Gastroesophageal sphincter (tissue), 4 donors: ENCODE results near the gene ACRBP. TPM values are rescaled to one million over a fixed set of nuclear protein-coding genes. Genes with fewer than 3 reads are reported as not detected.

Source experiments
- ATAC-seq: fragments of 150-250 bp; one replicate; pipeline ENCODE4 v1.9.1; 2016; ENCODE audit warnings: mild to moderate bottlenecking, moderate library complexity
- H3K27ac ChIP-seq, 4 donors: fragments of 200-600 bp; sonication (generic) in 3 of 4; 1 replicate in 3 of 4; 2 replicates in 1 of 4; pipeline ENCODE4 v1.5.1; 2016 to 2019
- H3K27me3 ChIP-seq: fragments of 200-600 bp; sonication (generic); one replicate; pipeline ENCODE4 v1.5.1; 2019
- H3K36me3 ChIP-seq, 2 donors: fragments of 200-600 bp; sonication (generic); one replicate each; pipeline ENCODE4 v1.5.1; 2019; ENCODE audit warnings: control low read depth in 1 of 2
- H3K4me1 ChIP-seq, 3 donors: fragments of 200-600 bp; sonication (generic); 1 replicate in 2 of 3; 2 replicates in 1 of 3; pipeline ENCODE4 v1.5.1; 2016 to 2019; ENCODE audit warnings: control low read depth in 2 of 3
- H3K4me3 ChIP-seq, 2 donors: fragments of 200-600 bp; sonication (generic); one replicate each; pipeline ENCODE4 v1.5.1; 2019; ENCODE audit warnings: mild to moderate bottlenecking in 1 of 2, moderate library complexity in 1 of 2
- H3K9me3 ChIP-seq, 3 donors: fragments of 200-600 bp; sonication (generic); one replicate each; pipeline ENCODE4 v1.5.1; 2017 to 2019; ENCODE audit warnings: control low read depth in 2 of 3
- EP300 ChIP-seq: sonication (generic); formaldehyde crosslinking; IDR thresholded peaks from one replicate; pipeline ENCODE4 v1.6.1; 2017; ENCODE audit warnings: antibody characterized with exemption, mild to moderate bottlenecking
- POLR2A ChIP-seq, 2 donors: fragments of 450-650 bp; IDR thresholded peaks; one replicate each; pipeline ENCODE4 v1.6.1; 2017; ENCODE audit warnings: antibody characterized with exemption in 2 of 2, mild to moderate bottlenecking in 2 of 2, moderate library complexity in 1 of 2
- POLR2AphosphoS5 ChIP-seq: sonication (generic); formaldehyde crosslinking; IDR thresholded peaks from one replicate; pipeline ENCODE4 v1.6.1; 2017; ENCODE audit warnings: antibody characterized with exemption
- WGBS, 2 donors: methylation state at CpG; one replicate each; pipeline ENCODE4 v1.1.5; 2018; ENCODE audit warnings: low coverage in 1 of 2; 5-methylcytosine and 5-hydroxymethylcytosine counted together
- total RNA-seq, 4 donors: library from RNA; depleted of rRNA; stranded (reverse); fragments of >200 nt; gene quantifications; one replicate each; pipeline ENCODE4 v1.1.0, GENCODE V29; 2016
- TF ChIP-seq, protein P1 (sequence below), 4 experiments: fragments of 200-600 bp in 2 of 4; fragments of 450-650 bp in 2 of 4; sonication (generic) in 1 of 4; IDR thresholded peaks; one replicate each; pipeline ENCODE4 v1.5.1; 2017 to 2019; ENCODE audit warnings: antibody characterized with exemption in 4 of 4, mild to moderate bottlenecking in 2 of 4, moderate library complexity in 2 of 4

ACRBP gene
- total RNA-seq, 4 donors from 2014 or later = 0.81 to 3.2 (median 2.4) TPM; not detected in 1

DNA sequence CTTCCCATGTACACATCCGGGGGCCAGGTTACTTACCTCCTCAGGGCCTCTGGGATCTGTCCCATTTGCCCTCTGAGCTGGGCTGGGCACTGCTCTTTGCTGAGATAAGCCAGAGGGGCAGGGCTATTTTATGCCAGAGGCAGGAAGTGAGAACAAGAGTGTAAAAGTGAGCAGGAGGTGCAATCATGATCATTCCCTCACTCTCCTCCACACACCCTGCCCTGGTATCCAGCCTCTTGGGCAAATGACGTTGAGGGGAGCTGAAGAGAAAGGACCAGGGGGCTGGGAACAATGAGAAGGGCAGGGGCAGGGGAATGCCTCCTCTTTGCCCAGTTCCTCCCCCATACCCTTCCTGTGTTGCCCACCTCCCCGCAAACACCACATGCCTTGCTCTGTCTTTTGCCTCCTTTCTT, 15.7 kb downstream of the ACRBP start:
- 54 to 80% methylated on average over 2 of the region's 3 CpGs for WGBS, 2 donors
- Histone ChIP-seq H3K4me1 (peaks cover 0 to 4% (median 0%) of the 10 kb centered on the region in 3 donors), H3K9me3 (no peaks in the 10 kb centered on the region), H3K27me3 (peaks cover 28% of the 10 kb centered on the region), H3K4me3 (no peak overlapping the region), H3K27ac (peak overlapping the region in 1 of 4 donors; percentile 4), H3K36me3 (no peaks in the 10 kb centered on the region)
- no peak for ATAC-seq
- TF ChIP-seq EP300 = no peak
- TF ChIP-seq, protein P1, sequence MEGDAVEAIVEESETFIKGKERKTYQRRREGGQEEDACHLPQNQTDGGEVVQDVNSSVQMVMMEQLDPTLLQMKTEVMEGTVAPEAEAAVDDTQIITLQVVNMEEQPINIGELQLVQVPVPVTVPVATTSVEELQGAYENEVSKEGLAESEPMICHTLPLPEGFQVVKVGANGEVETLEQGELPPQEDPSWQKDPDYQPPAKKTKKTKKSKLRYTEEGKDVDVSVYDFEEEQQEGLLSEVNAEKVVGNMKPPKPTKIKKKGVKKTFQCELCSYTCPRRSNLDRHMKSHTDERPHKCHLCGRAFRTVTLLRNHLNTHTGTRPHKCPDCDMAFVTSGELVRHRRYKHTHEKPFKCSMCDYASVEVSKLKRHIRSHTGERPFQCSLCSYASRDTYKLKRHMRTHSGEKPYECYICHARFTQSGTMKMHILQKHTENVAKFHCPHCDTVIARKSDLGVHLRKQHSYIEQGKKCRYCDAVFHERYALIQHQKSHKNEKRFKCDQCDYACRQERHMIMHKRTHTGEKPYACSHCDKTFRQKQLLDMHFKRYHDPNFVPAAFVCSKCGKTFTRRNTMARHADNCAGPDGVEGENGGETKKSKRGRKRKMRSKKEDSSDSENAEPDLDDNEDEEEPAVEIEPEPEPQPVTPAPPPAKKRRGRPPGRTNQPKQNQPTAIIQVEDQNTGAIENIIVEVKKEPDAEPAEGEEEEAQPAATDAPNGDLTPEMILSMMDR (IDR thresholded peaks at IDR 0.05) = no peak
- TF ChIP-seq POLR2AphosphoS5 = no peak
- TF ChIP-seq POLR2A (IDR thresholded peaks at IDR 0.05) = no peak

DNA sequence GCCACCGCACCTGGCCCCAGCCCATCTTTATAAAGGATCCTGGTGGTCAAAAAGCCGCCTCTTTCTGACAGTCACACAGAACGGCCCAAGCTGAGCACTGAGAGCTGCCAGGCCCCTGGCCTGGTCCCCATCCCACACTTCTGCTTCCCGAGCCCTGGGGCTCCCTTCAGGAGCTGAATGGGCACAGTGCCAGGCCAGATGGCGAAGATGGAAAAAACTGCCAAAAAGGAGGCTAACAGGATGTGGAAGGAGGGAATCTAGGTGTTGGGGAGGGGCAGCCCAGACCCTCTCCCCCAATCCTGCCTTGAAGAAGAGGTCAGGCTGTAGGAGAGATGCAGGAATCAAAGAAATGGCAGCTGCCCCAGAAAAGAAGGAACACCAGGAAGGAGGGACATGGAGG, 16.5 kb downstream of the ACRBP start:
- H3K9me3 ChIP-seq = no peaks in the 10 kb centered on the region
- ATAC-seq = no peak
- H3K4me1 ChIP-seq = peaks cover 0 to 4% (median 0%) of the 10 kb centered on the region in 3 donors
- 0% methylated on average over 2 of the region's 5 CpGs; no CpG with 5 or more reads in 1 of the 2 donors for WGBS, 2 donors
- H3K27me3 ChIP-seq = peaks cover 28% of the 10 kb centered on the region
- H3K36me3 ChIP-seq = no peaks in the 10 kb centered on the region
- TF ChIP-seq, protein P1 (IDR thresholded peaks at IDR 0.05) = no peak
- TF ChIP-seq EP300 (no peak), POLR2A (IDR thresholded peaks at IDR 0.05) (no peak), POLR2AphosphoS5 (no peak)
- no peak overlapping the region for H3K4me3 ChIP-seq
- no peak overlapping the region for H3K27ac ChIP-seq

DNA sequence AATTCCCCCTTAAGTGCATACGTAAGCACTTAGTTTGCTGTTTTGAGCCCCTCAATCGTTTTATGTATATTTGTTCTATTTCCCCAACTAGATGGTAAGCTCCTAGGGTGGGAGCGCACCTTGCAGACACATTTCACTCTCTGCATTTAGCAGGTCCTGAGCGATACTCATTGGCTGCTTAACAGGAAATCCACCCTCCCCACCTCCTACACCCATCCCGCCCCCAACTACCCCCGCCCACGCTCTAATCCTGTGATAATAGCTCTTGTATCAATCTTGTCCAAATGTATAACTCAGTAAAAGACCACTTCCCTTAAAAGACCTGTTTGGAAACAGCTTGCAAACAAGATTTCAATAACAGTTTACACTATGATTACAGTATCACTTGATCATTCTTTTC, 19.6 kb downstream of the ACRBP start:
- H3K27ac ChIP-seq = no peak overlapping the region
- peaks cover 11% of the 10 kb centered on the region for H3K27me3 ChIP-seq
- no peak overlapping the region for H3K4me3 ChIP-seq
- 33 to 50% methylated on average over 5 to 7 of the region's 7 CpGs for WGBS, 2 donors
- H3K4me1 ChIP-seq = peaks cover 0 to 1% (median 0%) of the 10 kb centered on the region in 3 donors
- ATAC-seq = no peak
- H3K36me3 ChIP-seq = no peaks in the 10 kb centered on the region
- no peak for TF ChIP-seq POLR2AphosphoS5
- TF ChIP-seq, protein P1 (IDR thresholded peaks at IDR 0.05) = no peak
- no peak for TF ChIP-seq POLR2A (IDR thresholded peaks at IDR 0.05)
- TF ChIP-seq EP300 = no peak
- no peaks in the 10 kb centered on the region for H3K9me3 ChIP-seq

DNA sequence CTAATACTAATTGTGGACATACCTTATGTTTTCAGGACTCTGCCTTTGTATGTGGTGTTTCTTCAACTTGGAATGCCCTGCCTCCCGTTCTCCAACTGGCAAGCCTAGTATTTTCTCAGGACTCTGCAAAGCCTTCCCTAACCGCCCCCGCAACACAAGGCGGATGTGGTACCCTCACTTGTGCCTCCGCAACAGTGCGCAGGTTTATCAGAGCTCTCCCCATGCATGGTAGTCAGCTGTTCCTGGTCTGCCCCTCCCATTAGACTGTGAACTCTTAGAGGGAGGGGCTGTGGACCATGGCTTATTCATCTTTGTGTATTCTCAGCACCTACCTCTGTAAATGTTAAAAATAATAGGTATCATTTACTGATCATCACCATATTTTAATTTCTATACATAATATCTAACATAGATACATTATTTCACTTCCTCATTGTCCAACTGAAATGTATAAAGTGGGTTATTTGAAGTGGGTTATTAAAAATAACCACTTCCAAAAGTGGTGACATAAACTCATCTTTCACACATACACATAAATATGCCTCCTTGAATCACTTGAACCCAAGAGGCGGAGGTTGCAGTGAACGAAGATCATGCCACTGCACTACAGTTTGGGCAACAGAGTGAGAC, 20.5 kb downstream of the ACRBP start:
- Histone ChIP-seq H3K4me1 (no peaks in the 10 kb centered on the region), H3K36me3 (no peaks in the 10 kb centered on the region), H3K4me3 (no peak overlapping the region), H3K27me3 (peaks cover 12% of the 10 kb centered on the region), H3K27ac (no peak overlapping the region), H3K9me3 (no peaks in the 10 kb centered on the region)
- TF ChIP-seq, protein P1 (IDR thresholded peaks at IDR 0.05) = no peak
- TF ChIP-seq POLR2AphosphoS5 (no peak), EP300 (no peak)
- no peak for ATAC-seq
- WGBS, 2 donors = 76 to 82% methylated on average over 3 to 8 of the region's 8 CpGs

DNA sequence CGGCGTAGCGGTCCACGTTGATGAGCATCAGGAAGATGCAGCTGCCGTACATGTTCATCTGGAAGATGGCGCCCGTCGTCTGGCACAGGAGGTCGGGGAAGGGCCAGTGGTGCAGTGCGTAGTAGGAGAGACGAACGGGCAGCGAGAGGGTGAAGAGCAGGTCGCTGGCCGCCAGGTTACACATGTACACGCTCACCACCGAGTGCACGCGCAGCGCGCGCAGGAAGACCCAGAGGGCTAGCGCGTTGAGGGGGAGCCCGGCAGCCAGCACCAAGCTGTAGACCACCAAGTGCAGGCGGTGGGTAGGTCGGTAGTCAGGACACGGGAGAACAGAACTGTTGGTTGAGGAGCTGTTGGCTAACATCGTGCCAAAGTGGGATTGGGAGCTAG, 26.4 kb downstream of the ACRBP start:
- TF ChIP-seq, protein P1 (IDR thresholded peaks at IDR 0.05) = no peak
- TF ChIP-seq POLR2AphosphoS5 (no peak), EP300 (no peak), POLR2A (IDR thresholded peaks at IDR 0.05) (no peak)
- Histone ChIP-seq H3K4me1 (peaks cover 0 to 9% (median 3%) of the 10 kb centered on the region in 3 donors), H3K4me3 (peak overlapping the region in 1 of 2 donors; percentile 32), H3K27me3 (peaks cover 25% of the 10 kb centered on the region), H3K27ac (no peak overlapping the region), H3K9me3 (no peaks in the 10 kb centered on the region), H3K36me3 (no peaks in the 10 kb centered on the region)
- 74 to 82% methylated on average over 12 to 20 of the region's 29 CpGs for WGBS, 2 donors
- no peak for ATAC-seq
